Measurements from ENCODE around the gene TMEM151B.

DNA sequence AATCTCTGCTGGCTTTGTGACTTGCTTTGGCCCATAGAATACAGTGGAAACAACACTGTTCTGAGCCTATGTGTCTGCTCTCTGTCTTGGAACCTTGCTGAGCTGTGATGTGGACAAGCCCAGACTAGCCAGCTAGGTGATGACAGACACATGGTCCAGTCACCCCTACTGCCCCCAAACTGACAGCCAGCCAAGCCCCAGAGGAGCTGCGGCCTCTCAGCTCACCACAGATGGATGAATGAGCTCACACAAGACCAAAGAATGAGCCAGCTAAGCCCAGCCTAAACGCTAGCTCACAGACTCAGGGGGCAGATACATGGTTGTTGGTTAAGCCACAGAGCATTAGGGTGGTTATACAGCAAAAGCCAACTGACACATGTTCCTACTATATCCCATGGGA lies 38.8 kb downstream of the TMEM151B start:
- no peak for TF ChIP-seq EZH2phosphoT487 (IDR thresholded peaks at IDR 0.05; ENCODE audit: low read depth)
- TF ChIP-seq, protein P1, sequence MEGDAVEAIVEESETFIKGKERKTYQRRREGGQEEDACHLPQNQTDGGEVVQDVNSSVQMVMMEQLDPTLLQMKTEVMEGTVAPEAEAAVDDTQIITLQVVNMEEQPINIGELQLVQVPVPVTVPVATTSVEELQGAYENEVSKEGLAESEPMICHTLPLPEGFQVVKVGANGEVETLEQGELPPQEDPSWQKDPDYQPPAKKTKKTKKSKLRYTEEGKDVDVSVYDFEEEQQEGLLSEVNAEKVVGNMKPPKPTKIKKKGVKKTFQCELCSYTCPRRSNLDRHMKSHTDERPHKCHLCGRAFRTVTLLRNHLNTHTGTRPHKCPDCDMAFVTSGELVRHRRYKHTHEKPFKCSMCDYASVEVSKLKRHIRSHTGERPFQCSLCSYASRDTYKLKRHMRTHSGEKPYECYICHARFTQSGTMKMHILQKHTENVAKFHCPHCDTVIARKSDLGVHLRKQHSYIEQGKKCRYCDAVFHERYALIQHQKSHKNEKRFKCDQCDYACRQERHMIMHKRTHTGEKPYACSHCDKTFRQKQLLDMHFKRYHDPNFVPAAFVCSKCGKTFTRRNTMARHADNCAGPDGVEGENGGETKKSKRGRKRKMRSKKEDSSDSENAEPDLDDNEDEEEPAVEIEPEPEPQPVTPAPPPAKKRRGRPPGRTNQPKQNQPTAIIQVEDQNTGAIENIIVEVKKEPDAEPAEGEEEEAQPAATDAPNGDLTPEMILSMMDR (IDR thresholded peaks at IDR 0.05; ENCODE audit: low read depth, low read length) = no peak

Measured in OCI-LY3 (cell line).